GM18511 (cell line): ENCODE data around the gene PYGM.

Experiments
- ATAC-seq: cut with Tn5 transposase; IDR thresholded peaks from one replicate; pipeline ENCODE4 v1.9.1; 2021; ENCODE audit warnings: mild to moderate bottlenecking, moderate library complexity; ENCODE audit not compliant: unreplicated experiment

PYGM gene

DNA sequence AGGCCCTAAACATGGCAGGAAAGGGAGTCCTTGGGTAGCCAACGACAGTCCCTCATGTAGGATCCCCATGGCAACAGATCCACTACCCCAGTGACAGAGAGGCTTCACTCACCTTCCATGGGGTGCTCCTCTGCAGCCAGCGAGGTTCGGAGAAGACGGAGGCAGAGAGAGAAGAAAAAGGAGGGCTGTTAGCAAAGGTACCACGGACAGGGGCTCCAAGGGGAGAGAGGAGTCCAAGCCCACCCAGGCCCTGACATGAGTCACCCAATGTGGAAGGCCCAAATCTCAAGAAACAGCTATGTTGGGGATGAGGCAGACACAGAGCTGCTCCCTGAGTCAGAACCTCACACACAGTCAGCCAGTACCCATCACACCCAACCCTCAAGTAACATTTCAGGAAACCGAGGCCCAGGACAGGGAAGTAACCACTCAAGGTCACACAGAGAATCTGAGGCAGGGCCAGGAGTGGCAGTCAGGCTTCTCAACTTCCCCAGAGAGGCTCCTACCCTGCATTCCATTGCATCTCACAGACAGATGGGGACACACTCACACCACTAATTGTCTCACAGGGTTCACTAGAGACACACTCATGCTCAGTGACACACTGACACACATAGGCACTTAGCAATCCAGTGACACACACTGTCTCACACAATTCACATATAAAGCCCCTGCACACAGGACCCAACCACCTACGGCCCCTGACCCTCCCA lies 62.0 kb downstream of the PYGM start:
- ATAC-seq = no peak
